ENCODE measurements around the gene TERB2.

DNA sequence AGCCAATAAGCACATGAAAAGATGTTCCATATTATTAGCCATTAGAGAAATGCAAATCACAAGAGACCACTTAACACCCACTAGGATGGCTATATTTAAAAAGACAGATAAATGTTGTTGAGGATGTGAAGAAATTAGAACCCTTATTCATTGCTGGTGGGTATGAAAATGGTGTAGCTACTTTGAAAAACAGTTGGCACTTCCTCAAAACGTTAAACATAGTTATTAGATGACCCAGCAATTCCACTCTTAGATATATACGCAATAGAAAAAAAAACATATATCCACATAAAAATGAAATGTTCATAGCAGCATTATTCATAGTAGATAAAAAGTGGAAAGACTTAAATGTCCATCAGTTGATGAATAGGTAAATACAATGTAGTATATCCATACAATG lies 47.1 kb upstream of the TERB2 start:
- no peak for TF ChIP-seq CTCF (IDR thresholded peaks at IDR 0.05)
- TF ChIP-seq POLR2A (IDR thresholded peaks at IDR 0.05) = no peak
